ENCODE measurements around the gene HYAL4.
"Not testable (repeated sequence)": the region's sequence is repeated elsewhere in the genome, so short reads cannot be mapped to it uniquely, and the experiment has no call there.

Gene HYAL4

DNA sequence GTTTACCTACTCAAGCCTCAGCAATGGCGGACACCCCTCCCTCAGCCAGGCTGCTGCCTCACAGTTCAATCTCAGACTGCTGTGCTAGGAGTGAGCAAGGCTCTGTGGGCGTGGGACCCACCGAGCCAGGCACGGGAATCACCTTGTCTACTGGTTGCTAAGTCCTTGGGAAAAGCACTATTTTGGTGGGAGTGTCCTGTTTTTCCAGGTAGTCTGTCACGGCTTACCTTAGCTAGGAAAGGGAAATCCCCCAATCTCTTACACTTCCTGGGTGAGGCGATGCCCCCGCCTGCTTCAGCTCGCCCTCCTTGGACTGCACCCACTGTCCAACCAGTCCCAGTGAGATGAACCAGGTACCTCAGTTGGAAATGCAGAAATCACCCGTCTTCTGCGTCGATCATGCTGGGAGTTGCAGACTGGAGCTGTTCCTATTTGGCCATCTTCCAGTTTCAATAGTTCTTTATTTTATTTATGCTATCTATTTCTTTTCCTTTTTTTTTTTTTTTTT is at the start of gene HYAL4:
Gene HYAL4, plus strand, starts transcription at position 458 of the 508 bp plus-strand sequence. CDS start 23,105 bp downstream, outside the sequence.
- no peak for DNase-seq (ENCODE audit: low read depth in 2 of 2)

- DNase-seq (ENCODE audit: low read depth in 2 of 2), result no peak
These were observed 49.1 kb upstream of the HYAL4 start for GRCh38 chr7:123795917-123796316.

DNA sequence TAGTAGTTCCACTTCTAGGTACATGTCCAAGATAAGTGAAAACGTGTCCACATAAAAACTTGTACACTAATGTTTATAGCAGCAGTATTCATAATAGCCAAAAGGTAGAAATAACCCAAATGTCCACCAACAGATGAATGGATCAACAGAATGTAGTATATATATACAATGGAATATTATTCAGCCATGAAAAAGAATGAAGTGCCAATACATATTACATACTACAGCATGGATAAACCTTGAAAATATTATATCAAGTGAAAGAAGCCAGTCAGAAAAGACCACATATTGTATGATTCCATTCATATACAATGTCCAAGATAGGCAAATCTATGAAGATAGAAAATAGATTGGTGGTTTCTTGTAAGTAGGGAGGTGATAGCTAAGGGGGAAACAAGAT is 48.4 kb upstream of the HYAL4 start:
- no peak for DNase-seq (ENCODE audit: low read depth in 2 of 2)

DNA sequence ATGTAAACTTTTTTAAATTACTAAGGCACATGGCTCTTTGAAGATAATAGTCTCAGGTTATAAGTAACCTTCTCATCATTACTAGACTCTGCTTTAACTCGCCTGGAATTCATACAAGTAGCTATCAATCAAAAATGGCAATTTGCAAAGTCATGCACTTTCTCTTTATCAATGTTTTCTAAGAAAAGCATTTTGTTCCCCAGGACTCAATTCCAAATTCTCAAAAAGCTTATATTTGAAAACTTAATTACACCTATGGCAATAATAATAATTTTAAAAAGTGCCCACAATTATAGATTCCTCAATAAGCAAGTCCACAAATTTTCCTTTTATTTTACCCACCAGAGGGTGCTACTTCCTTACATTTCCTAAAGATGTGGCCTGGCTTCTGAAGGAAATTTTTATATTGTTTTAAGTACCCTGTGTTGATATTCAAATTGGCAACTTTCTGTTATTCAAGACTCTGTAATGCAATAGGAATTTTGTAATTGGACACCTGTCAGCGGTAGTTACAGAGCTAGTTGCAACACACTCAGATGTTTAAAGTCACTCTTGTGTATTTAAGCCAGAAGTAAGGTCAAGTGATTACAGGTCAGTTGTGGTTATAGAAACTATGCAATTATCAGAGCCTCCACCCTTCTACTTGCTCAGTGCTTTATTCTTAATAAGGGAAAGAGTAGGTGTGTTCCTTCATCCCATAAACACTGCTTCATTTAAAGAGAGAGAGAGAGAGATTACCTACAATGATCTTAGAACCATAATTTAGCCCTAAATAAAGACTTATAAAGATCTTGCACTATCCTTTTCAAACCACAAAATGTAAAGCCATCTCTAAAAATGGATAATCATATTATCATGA is 47.1 kb upstream of the HYAL4 start:
- no peak for DNase-seq (ENCODE audit: low read depth in 2 of 2)

DNA sequence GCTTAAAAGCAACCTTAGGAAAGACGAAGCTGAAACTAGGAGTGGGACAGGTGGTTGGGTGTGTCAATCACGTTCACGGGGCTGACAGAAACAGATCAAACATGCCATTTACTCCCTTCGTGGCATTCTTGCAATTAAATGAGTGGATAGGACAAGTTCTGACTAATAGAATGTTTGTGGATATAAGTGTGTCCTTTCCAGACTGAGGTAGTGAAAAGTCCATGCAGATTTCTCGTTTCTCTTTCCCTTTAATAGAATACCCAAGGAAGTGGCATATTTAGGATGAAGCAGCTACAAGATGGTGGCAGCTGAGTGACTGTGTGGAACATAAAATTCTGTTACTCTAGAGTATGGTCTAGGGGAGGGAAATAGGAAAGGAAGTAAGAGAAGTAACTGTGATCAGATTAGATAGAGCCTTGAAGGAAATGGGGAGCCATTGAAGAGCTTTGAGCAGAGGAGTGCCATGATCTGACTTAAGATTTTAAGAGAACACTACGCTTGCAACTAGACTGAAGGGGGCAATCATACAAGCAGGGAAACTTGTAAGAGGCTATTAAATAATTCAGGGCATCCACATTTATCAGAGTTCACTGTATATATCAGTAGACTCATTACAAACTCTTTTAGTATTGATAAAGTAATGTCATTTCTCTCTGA is 46.3 kb upstream of the HYAL4 start:
- no peak for DNase-seq (ENCODE audit: low read depth in 2 of 2)

DNA sequence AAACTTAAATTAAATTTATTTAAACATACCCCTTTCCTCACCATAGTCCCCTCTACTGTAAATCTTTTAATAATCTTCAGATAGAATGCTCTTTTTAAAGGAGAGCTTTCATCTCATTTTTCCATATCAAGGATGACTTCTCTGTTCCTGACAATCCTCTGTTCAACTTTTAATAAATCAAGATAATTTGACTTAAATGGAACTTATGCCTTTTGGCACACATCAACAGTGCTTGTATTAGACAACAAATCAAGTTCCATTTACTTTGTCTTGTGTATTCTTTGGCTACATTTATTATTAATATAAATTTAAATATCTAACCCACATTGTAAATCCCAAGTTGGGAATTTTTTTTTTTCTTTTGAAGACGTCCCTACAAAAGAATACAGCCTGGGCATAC is 42.7 kb upstream of the HYAL4 start:
- no peak for DNase-seq (ENCODE audit: low read depth in 2 of 2)

- no peak for DNase-seq (ENCODE audit: low read depth in 2 of 2)
These were observed 39.7 kb upstream of the HYAL4 start for GRCh38 chr7:123805287-123805686.

DNA sequence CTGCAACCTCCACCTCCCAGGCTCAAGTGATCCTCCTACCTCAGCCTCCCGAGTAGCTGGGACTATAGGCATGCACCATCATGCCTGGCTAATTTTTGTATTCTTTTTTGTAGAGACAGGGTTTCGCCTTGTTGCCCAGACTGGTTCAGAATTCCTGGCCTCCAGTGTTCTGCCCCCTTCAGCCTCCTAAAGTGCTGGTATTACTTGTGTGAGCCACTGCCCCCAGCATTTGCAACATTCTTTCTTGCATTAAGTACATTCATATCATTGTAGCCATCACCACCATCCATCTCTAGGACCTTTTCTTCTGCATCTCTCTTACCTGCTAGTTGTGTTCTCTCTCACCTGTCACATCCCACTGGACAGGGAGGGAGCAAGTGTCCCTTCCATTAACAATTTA is 35.5 kb upstream of the HYAL4 start:
- DNase-seq (ENCODE audit: low read depth in 2 of 2), result no peak

DNA sequence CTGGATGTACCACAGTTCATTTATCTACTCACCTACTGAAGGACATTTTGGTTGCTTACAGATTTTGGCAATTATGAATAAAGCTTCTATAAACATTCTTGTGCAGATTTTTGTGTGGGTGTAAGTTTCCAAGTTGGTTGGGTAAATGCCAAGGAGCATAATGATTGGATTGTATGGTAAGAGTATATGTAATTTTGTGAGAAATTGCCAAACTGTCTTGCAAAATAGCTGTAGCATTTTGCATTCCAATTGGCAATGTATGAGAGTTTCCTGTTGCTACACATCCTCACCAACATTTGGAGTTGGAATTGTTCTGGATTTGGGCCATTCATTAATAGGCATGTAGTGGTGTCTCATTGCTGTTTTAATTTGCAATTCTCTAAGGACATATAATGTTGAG is 33.9 kb upstream of the HYAL4 start:
- no peak for DNase-seq (ENCODE audit: low read depth in 2 of 2)

DNA sequence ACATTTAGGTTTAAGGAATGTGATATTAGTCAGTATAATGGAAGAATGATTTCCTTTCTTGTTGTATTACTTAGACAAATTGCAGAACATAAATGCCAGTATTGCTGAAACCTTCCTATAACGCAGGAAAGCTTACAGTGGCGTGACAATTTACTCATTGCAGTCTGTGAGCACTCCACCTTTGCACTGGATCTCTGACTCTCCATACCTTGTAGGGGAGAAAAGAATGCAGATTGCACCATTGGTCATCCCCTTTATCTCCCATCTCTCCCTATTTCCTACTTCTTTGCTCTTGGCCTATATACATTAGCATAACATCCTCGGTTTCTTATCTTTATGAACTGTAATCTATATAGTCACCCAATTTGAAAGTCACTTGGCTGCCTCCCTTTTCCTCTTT is 28.1 kb upstream of the HYAL4 start:
- no peak for DNase-seq (ENCODE audit: low read depth in 2 of 2)

- no peak for DNase-seq (ENCODE audit: low read depth in 2 of 2)
These were observed 26.0 kb upstream of the HYAL4 start for GRCh38 chr7:123819001-123819400.

- DNase-seq (ENCODE audit: low read depth in 2 of 2), result not testable (repeated sequence)
These were observed 25.2 kb upstream of the HYAL4 start for GRCh38 chr7:123819795-123820194.

GRCh38 chr7:123820864-123821263 is 24.1 kb upstream of the HYAL4 start:
- no peak for DNase-seq (ENCODE audit: low read depth in 2 of 2)

GRCh38 chr7:123821320-123821719 is 23.6 kb upstream of the HYAL4 start:
- DNase-seq (ENCODE audit: low read depth in 2 of 2), result no peak

GRCh38 chr7:123823898-123824753 is 20.8 kb upstream of the HYAL4 start:
- DNase-seq (ENCODE audit: low read depth in 2 of 2), result no peak

GRCh38 chr7:123824754-123825067 is 20.3 kb upstream of the HYAL4 start:
- no peak for DNase-seq (ENCODE audit: low read depth in 2 of 2)

DNA sequence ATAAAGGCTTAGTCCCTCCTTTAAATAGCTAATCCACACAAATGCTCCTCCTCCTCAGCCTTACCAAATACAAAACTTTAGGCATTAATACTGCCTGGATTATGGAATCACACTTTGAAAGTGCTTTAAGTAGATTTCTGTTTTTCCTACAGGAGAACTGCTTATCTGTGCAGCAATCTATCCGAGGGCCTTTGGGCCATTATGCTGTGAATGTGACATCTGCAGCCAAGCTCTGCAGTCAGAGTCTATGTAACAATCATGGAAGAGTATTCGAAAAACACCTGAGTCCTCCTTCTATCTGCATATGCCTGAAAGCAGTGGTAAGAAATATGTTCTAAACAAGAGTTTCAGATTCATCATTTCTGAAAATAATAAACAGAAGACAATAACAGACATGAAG is 16.2 kb upstream of the HYAL4 start:
- DNase-seq (ENCODE audit: low read depth in 2 of 2), result no peak

DNA sequence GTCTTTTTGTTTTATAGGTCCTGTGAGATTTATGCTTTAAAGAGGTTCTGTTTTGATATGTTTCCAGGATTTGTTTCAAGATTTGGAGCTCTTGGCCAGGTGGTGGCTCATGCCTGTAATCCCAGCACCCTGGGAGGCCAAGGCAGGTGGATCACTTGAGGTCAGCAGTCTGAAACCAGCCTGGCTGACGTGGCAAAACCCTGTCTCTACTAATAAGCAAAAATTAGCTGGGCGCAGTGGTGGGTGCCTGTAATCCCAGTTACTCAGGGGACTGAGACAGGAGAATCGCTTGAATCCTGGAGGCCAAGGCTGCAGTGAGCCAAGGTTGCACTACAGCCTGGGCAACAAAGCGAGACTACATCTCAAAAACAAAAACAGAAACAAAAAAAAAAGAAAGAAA is 8.3 kb upstream of the HYAL4 start:
- DNase-seq (ENCODE audit: low read depth in 2 of 2), result no peak

DNA sequence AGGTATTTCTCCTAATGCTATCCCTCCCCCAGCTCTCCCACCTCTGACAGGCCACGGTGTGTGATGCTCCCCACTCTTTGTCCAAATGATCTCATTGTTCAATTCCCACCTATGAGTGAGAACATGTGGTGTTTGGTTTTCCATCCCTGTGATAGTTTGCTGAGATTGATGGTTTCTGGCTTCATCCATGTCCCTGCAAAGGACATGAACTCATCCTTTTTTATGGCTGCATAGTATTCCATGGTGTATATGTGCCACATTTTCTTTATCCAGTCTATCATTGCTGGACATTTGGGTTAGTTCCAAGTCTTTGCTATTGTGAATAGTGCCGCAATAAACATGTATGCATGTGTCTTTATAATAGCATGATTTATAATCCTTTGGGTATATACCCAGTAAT is 5.9 kb upstream of the HYAL4 start:
- not testable (repeated sequence) for DNase-seq (ENCODE audit: low read depth in 2 of 2)

- not testable (repeated sequence) for DNase-seq (ENCODE audit: low read depth in 2 of 2)
These were observed 827 bp upstream of the HYAL4 start for GRCh38 chr7:123844142-123844541.

DNA sequence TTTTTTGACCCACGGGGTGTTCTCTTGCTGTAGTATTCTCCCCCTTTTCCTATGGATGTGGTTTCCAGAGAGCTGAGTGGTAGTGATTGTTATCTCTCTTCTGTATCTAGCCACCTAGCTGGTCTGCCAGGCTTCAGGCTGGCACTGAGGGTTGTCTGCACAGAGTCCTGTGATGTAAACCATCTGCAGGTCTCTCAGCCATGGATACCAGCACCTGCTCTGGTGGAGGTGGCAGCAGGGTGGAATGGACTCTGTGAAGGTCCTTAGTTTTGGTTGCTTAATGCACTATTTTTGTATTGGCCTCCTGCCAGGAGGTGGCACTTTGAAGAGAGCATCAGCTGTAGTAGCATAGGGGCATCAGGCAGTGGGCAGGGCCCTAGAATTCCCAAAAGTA is 851 bp downstream of the HYAL4 start:
- DNase-seq (ENCODE audit: low read depth in 2 of 2), result no peak

DNA sequence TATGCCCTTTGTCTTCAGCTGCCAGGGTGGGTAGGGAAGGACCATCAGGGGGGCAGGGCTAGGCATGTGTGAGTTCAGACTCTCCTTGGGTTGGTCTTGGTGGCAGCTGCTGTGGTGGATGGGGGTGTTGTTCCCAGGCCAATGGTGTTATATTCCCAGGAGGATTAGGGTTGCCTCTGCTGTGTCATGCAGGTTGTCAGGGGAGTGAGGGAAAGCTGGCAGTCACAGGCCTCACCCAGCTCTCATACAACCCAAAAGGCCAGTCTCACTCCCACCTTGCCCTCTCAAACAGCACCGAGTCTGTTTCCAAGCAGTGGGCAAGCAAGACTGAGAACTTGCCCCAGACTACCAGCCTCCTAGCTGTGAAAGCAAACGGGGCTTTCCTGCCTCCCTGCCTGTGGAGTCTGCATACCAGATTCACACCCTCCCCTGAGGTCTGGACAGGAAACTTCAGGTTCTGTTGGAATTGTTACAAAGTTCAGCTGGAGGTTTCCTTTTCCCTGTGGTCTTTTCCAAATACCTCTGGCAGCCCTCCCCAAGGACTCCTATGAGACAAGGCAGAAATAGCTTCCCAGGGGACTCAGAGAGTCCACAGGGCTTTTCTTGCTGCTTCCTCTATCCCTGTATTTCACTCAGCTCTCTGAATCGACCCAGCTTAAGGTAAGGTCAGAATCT is 1.4 kb downstream of the HYAL4 start:
- DNase-seq (ENCODE audit: low read depth in 2 of 2), result no peak

All from stimulated activated CD4-positive, alpha-beta T cell treated with anti-CD3 and anti-CD28 coated beads, Interleukin-1b, Interleukin-23, amount 100 ng/mL, for 1 hour (primary cell).